Lower leg skin (tissue), 3 donors: ENCODE data around the gene SLC2A8.

Experiments
- POLR2A ChIP-seq, 2 donors: fragments of 450-650 bp; IDR thresholded peaks; one replicate each; pipeline ENCODE4 v1.6.1; 2016 to 2017; ENCODE audit warnings: antibody characterized with exemption in 2 of 2, mild to moderate bottlenecking in 1 of 2, moderate library complexity in 1 of 2
- TF ChIP-seq, protein P1 (sequence below), 3 donors: fragments of 450-650 bp; IDR thresholded peaks; one replicate each; pipeline ENCODE4 v1.5.1; 2016; ENCODE audit warnings: antibody characterized with exemption in 3 of 3, mild to moderate bottlenecking in 3 of 3, moderate library complexity in 2 of 3

DNA sequence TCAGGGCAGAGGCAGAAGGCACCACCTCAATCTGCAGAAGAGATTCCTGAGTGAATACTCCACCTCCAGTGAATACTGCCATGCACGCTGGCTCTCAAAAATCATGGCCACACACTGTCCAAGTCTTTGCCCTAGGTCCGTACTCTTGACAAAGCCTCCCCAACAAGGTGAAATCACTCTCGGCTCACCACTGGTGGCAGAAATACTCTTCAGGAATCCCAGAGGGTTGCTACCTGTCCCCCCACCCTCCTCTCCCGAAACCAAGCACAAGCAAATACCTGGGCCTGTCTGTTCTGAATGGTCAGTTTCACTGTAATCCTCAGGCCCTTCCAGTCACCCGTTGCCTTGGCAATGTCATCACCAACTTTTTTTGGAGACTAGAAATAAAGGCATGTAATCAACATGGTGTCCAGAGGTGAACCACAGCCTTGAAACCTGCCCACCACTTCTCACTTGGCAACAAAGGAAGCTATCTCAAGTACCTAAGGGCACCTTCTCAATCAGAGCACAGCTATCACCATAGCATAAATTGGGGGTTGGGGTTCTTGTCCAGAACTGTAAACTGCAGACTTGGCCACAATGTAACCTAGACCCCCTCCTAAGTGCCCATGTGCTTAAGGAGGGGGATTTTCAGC lies 52.5 kb downstream of the SLC2A8 start:
- TF ChIP-seq, protein P1, sequence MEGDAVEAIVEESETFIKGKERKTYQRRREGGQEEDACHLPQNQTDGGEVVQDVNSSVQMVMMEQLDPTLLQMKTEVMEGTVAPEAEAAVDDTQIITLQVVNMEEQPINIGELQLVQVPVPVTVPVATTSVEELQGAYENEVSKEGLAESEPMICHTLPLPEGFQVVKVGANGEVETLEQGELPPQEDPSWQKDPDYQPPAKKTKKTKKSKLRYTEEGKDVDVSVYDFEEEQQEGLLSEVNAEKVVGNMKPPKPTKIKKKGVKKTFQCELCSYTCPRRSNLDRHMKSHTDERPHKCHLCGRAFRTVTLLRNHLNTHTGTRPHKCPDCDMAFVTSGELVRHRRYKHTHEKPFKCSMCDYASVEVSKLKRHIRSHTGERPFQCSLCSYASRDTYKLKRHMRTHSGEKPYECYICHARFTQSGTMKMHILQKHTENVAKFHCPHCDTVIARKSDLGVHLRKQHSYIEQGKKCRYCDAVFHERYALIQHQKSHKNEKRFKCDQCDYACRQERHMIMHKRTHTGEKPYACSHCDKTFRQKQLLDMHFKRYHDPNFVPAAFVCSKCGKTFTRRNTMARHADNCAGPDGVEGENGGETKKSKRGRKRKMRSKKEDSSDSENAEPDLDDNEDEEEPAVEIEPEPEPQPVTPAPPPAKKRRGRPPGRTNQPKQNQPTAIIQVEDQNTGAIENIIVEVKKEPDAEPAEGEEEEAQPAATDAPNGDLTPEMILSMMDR (IDR thresholded peaks at IDR 0.05): no peak
- no peak for TF ChIP-seq POLR2A (IDR thresholded peaks at IDR 0.05)
